GM12878 (cell line): ENCODE measurements around the gene SELENOM. TPM values are rescaled to one million over a fixed set of nuclear protein-coding genes. Genes with fewer than 3 reads are reported as not detected.
"Not testable (repeated sequence)": the region's sequence is repeated elsewhere in the genome, so short reads cannot be mapped to it uniquely, and the experiment has no call there.

ENCODE experiments used
- ATAC-seq: fragments of 200-7000 bp; cut with Tn5 transposase; 3 replicates; pipeline ENCODE4 v1.9.1; 2020; ENCODE audit warnings: mild to moderate bottlenecking, moderate library complexity
- BruUV-seq: library from RNA; stranded (reverse); fragments of 400-500 nt; replicated peaks from 2 replicates; lab custom pipeline; 2021; lab: Mats Ljungman, UMichigan
- CTCF ChIA-PET: fragments of 300-600 bp; sonication (Branson Sonifier 250); formaldehyde crosslinking; extraction: SDS; loops from one replicate; lab custom pipeline; 2021; ENCODE audit warnings: inconsistent platforms; lab: Yijun Ruan, JAX
- POLR2A ChIA-PET: fragments of 350-600 bp; formaldehyde crosslinking; extraction: SDS; loops from one replicate; lab custom pipeline; 2021; ENCODE audit warnings: inconsistent platforms; lab: Charles Lee
- RAD21 ChIA-PET: fragments of 300-600 bp; sonication (Branson Sonifier 250); formaldehyde crosslinking; loops from one replicate; lab custom pipeline; 2023; ENCODE audit warnings: antibody characterized with exemption; ENCODE audit not compliant: unreplicated experiment; lab: Charles Lee
- SMC1A ChIA-PET: fragments of 300-600 bp; sonication (Branson Sonifier 250); formaldehyde crosslinking; loops from one replicate; lab custom pipeline; 2023; ENCODE audit not compliant: unreplicated experiment, uncharacterized antibody; lab: Charles Lee
- DNase-seq: peaks from one replicate; pipeline ENCODE4 v3.0.0-alpha.2; 2011; ENCODE audit warnings: low read depth, low spot score
- FAIRE-seq: peaks from 3 replicates; lab custom pipeline; 2011; peaks lifted over from hg19 to GRCh38; lab: Jason Lieb, UNC
- H2AFZ ChIP-seq: 2 replicates; pipeline ENCODE4 v1.6.0; 2011; ENCODE audit warnings: low read depth, low read length, control low read depth; ENCODE audit not compliant: control insufficient read depth
- H3K27ac ChIP-seq: 2 replicates; pipeline ENCODE4 v1.5.1; 2011; ENCODE audit warnings: control low read depth; ENCODE audit not compliant: control insufficient read depth, insufficient read depth
- H3K27me3 ChIP-seq, 2 experiments: replicated peaks in 1 of 2; 2 replicates each; pipeline versions ENCODE4 v1.6.0 to v1.6.1; 2011; ENCODE audit warnings: low read length in 1 of 2; ENCODE audit not compliant: control insufficient read depth in 2 of 2, insufficient read depth in 2 of 2
- H3K36me3 ChIP-seq, 2 experiments: 2 replicates each; pipeline ENCODE4 v1.5.1; 2011; ENCODE audit warnings: low read length in 1 of 2; ENCODE audit not compliant: control insufficient read depth in 2 of 2, insufficient read depth in 2 of 2
- H3K4me1 ChIP-seq: 2 replicates; pipeline ENCODE4 v1.6.1; 2011; ENCODE audit warnings: mild to moderate bottlenecking, low read length, moderate library complexity, mixed read lengths; ENCODE audit not compliant: control insufficient read depth, insufficient read depth
- H3K4me2 ChIP-seq: 2 replicates; pipeline ENCODE4 v1.6.0; 2011; ENCODE audit warnings: control low read depth; ENCODE audit not compliant: control insufficient read depth, insufficient read depth
- H3K4me3 ChIP-seq: fragments of 200-600 bp; sonication (generic); 2 replicates; pipeline ENCODE4 v1.5.1; 2016
- H3K79me2 ChIP-seq: 2 replicates; pipeline ENCODE4 v1.6.0; 2011; ENCODE audit warnings: low read length; ENCODE audit not compliant: control insufficient read depth, insufficient read depth
- H3K9ac ChIP-seq: 2 replicates; pipeline ENCODE4 v1.8.0; 2011; ENCODE audit warnings: low read length, control low read depth, mixed read lengths; ENCODE audit not compliant: control insufficient read depth, insufficient read depth
- H3K9me3 ChIP-seq: replicated peaks from 3 replicates; pipeline ENCODE4 v1.5.1; 2011; ENCODE audit warnings: mild to moderate bottlenecking, low read length; ENCODE audit not compliant: control insufficient read depth, insufficient read depth
- H4K20me1 ChIP-seq: 2 replicates; pipeline ENCODE4 v1.6.0; 2011; ENCODE audit not compliant: control insufficient read depth, insufficient read depth
- RAD51 ChIP-seq: fragments of 450-650 bp; IDR thresholded peaks from 2 replicates; pipeline ENCODE4 v1.6.1; 2016; ENCODE audit warnings: moderate library complexity, mild to moderate bottlenecking, inconsistent platforms
- WGBS: methylation state at CpG from one replicate; pipeline ENCODE4 v1.1.6; 2016; ENCODE audit warnings: low lambda C conversion rate; ENCODE audit not compliant: insufficient replicate concordance, insufficient coverage; ENCODE audit errors: missing lambda C conversion rate; 5-methylcytosine and 5-hydroxymethylcytosine counted together
- in situ Hi-C: fragments of 300-500 bp; cut with MboI; formaldehyde crosslinking; loops from 9 replicates; pipeline ENCODE4 v1.14.3; 2018; ENCODE audit warnings: mixed read lengths
- intact Hi-C: fragments of 100-400 bp; cut with micrococcal nuclease; formaldehyde crosslinking; loops from one replicate; pipeline ENCODE4 v1.14.2; 2022; ENCODE audit not compliant: unreplicated experiment
- polyA plus RNA-seq, 11 experiments: library from polyadenylated mRNA; depleted of rRNA in 4 of 11; unstranded in 6 of 11; stranded (reverse) in 5 of 11; fragments of >200 nt; fragmentation: Nextera tagmentation in 4 of 11; fragmentation: Illumina TruSeq in 1 of 11; extraction: Ambion mirVana in 4 of 11; extraction: Trizol in 1 of 11; gene quantifications; 1 replicate in 1 of 11; 2 replicates in 10 of 11; pipeline versions ENCODE4 v1.2.1 to v1.2.3, GENCODE V29; 2011 to 2016; ENCODE audit warnings: inconsistent platforms in 2 of 11, missing spikeins in 2 of 11, low read depth in 1 of 11
- total RNA-seq, 4 experiments: library from RNA; depleted of rRNA in 3 of 4; stranded (reverse); fragments of >200 nt in 3 of 4; fragmentation: Illumina TruSeq in 1 of 4; extraction: Trizol in 1 of 4; gene quantifications; 2 replicates each; pipeline versions ENCODE4 v1.2.1 to v1.2.3, GENCODE V29; 2013 to 2021

The SELENOM gene
- total and polyA plus RNA-seq, 10 of the 15 experiments (the other 5 are each of a cell fraction or from before 2014, with no cell fraction given) = 0.80 to 8.3 (median 2.0) TPM

DNA sequence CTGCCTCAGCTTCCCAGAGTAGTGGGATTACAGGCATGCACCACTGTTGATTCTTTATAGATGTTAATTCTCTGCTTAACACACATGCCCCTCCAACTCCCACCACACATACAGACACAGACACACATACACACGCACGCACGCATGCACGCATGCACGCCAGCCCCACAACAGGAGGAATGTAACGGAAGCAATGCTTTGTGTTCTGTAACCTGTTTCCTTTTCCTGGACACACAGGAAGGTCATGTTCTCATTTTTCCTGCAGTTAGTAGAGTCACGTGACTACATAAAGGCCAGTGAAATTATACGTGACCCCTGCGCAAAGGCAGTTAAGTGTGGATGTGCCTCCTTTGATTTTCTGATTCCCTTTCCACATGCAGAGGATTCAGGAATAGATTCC is 34.2 kb downstream of the SELENOM start:
- H3K4me2 ChIP-seq, H3K79me2 ChIP-seq, CTCF ChIA-PET, H3K27me3 ChIP-seq, H4K20me1 ChIP-seq, H2AFZ ChIP-seq, ATAC-seq, H3K9me3 ChIP-seq, H3K4me1 ChIP-seq, BruUV-seq, H3K4me3 ChIP-seq, SMC1A ChIA-PET, intact Hi-C loops, H3K9ac ChIP-seq: not testable (repeated sequence)
- POLR2A ChIA-PET = interaction anchor here (1.1 kb wide), 1 partner anchor 10 kb away, joined by 6 read pairs; no protein-coding TSS in a partner anchor
- WGBS = 84% methylated on average over 9 of the region's 9 CpGs
- TF ChIP-seq RAD51 = peak; percentile 25; the same call in 1 of the 2 replicates
- TF ChIP-seq, all 136 proteins: peak for 1; not testable (repeated sequence) for 135
- RAD21 ChIA-PET, H3K27ac ChIP-seq, DNase-seq, H3K36me3 ChIP-seq, FAIRE-seq, in situ Hi-C loops: not testable (repeated sequence)

- ATAC-seq, H4K20me1 ChIP-seq, H3K27me3 ChIP-seq, SMC1A ChIA-PET, H2AFZ ChIP-seq, H3K9ac ChIP-seq, CTCF ChIA-PET, H3K9me3 ChIP-seq, H3K36me3 ChIP-seq, H3K27ac ChIP-seq, in situ Hi-C loops, BruUV-seq, H3K4me2 ChIP-seq, FAIRE-seq, H3K4me1 ChIP-seq, H3K79me2 ChIP-seq, POLR2A ChIA-PET, H3K4me3 ChIP-seq, DNase-seq, intact Hi-C loops, RAD21 ChIA-PET: not testable (repeated sequence)
- WGBS = 38% methylated on average over 6 of the region's 6 CpGs
Measured at GRCh38 chr22:31069691-31070314, 37.6 kb downstream of the SELENOM start.
